CD4-positive, CD25-positive, alpha-beta regulatory T cell (primary cell): ENCODE measurements around the gene CACNA2D3. TPM values are rescaled to one million over a fixed set of nuclear protein-coding genes. Genes with fewer than 3 reads are reported as not detected.
A peak's percentile ranks its signal among the peaks of the same experiment; 100 is the strongest.

Experiments used
- ATAC-seq, 2 donors: fragments of 150-1000 bp; cut with Tn5 transposase; one replicate each; pipeline ENCODE4 v1.10.0; 2021; ENCODE audit warnings: low read depth in 2 of 2, moderate number of reproducible peaks in 2 of 2, moderate library complexity in 1 of 2
- DNase-seq, 3 donors: peaks; one replicate each; pipeline versions ENCODE4 v3.0.0 to v3.0.0-alpha.2; 2012 to 2022; ENCODE audit warnings: mixed read lengths in 1 of 3
- H3K27ac ChIP-seq: one replicate; pipeline ENCODE4 v1.7.0; 2013; ENCODE audit warnings: mild to moderate bottlenecking, low read length; ENCODE audit not compliant: insufficient read depth, poor library complexity, severe bottlenecking
- H3K27me3 ChIP-seq: one replicate; pipeline ENCODE4 v1.7.0; 2013; ENCODE audit warnings: low read length; ENCODE audit not compliant: control insufficient read depth, insufficient read depth
- H3K36me3 ChIP-seq: one replicate; pipeline ENCODE4 v1.7.0; 2013; ENCODE audit warnings: mild to moderate bottlenecking, low read length, moderate library complexity; ENCODE audit not compliant: control insufficient read depth, insufficient read depth
- H3K4me1 ChIP-seq: 2 replicates; pipeline ENCODE4 v1.7.0; 2013; ENCODE audit warnings: mild to moderate bottlenecking, low read length; ENCODE audit not compliant: insufficient read depth, control insufficient read depth, poor library complexity, severe bottlenecking
- H3K4me3 ChIP-seq: one replicate; pipeline ENCODE4 v1.7.0; 2013; ENCODE audit warnings: low read depth, mild to moderate bottlenecking, low read length, moderate library complexity
- H3K9me3 ChIP-seq, 2 experiments: 1 replicate in 1 of 2; 2 replicates in 1 of 2; pipeline ENCODE4 v1.7.0; 2013; ENCODE audit warnings: low read length in 2 of 2, mild to moderate bottlenecking in 1 of 2, moderate library complexity in 1 of 2; ENCODE audit not compliant: control insufficient read depth in 2 of 2
- H3K27ac Mint-ChIP-seq, 3 donors: one replicate each; pipeline ENCODE4 v1.8.0; 2020 to 2022; ENCODE audit warnings: mild to moderate bottlenecking in 3 of 3, mixed read lengths in 3 of 3, moderate library complexity in 2 of 3
- H3K27me3 Mint-ChIP-seq: one replicate; pipeline ENCODE4 v1.8.0; 2022; ENCODE audit warnings: mild to moderate bottlenecking, mixed read lengths
- H3K36me3 Mint-ChIP-seq: one replicate; pipeline ENCODE4 v1.8.0; 2020; ENCODE audit warnings: mixed read lengths
- H3K4me1 Mint-ChIP-seq, 4 donors: one replicate each; pipeline ENCODE4 v1.8.0; 2020 to 2022; ENCODE audit warnings: mixed read lengths in 4 of 4, mild to moderate bottlenecking in 1 of 4
- H3K4me3 Mint-ChIP-seq, 4 donors: one replicate each; pipeline ENCODE4 v1.8.0; 2020 to 2022; ENCODE audit warnings: mild to moderate bottlenecking in 4 of 4, mixed read lengths in 4 of 4, moderate library complexity in 3 of 4
- H3K9me3 Mint-ChIP-seq, 7 donors: one replicate each; pipeline ENCODE4 v1.8.0; 2020 to 2022; ENCODE audit warnings: mixed read lengths in 7 of 7, mild to moderate bottlenecking in 3 of 7, moderate library complexity in 2 of 7
- polyA plus RNA-seq, 4 donors: library from polyadenylated mRNA; unstranded; fragments of 300-500 nt; fragmentation: Illumina TruSeq; gene quantifications; one replicate each; pipeline ENCODE4 v1.2.3, GENCODE V29; 2021
- total RNA-seq: library from RNA; stranded (reverse); gene quantifications from one replicate; pipeline ENCODE4 v1.2.3, GENCODE V29; 2022

Gene CACNA2D3
- total and polyA plus RNA-seq, 5 donors from 2014 or later = not detected

- H3K4me3 Mint-ChIP-seq = no peak overlapping the region
- H3K4me1 Mint-ChIP-seq = no peaks in the 10 kb centered on the region
- H3K4me3 ChIP-seq = no peak overlapping the region
- no peaks in the 10 kb centered on the region for H3K4me1 ChIP-seq
- no peaks in the 10 kb centered on the region for H3K36me3 ChIP-seq
- H3K27me3 Mint-ChIP-seq = peaks cover 7% of the 10 kb centered on the region
- H3K9me3 Mint-ChIP-seq = peaks cover 0 to 2% (median 0%) of the 10 kb centered on the region in 7 donors
- H3K36me3 Mint-ChIP-seq = no peaks in the 10 kb centered on the region
- DNase-seq (no peak), ATAC-seq (no peak)
- H3K9me3 ChIP-seq = no peaks in the 10 kb centered on the region
- no peak overlapping the region for H3K27ac ChIP-seq
- peak overlapping the region in 1 of 3 donors; percentile 74 for H3K27ac Mint-ChIP-seq
- no peaks in the 10 kb centered on the region for H3K27me3 ChIP-seq
Observed at GRCh38 chr3:54844211-54844610, 721.9 kb downstream of the CACNA2D3 start.

GRCh38 chr3:54845011-54845410 lies 722.7 kb downstream of the CACNA2D3 start:
- H3K9me3 Mint-ChIP-seq = peaks cover 0 to 2% (median 0%) of the 10 kb centered on the region in 7 donors
- H3K4me3 ChIP-seq = no peak overlapping the region
- no peaks in the 10 kb centered on the region for H3K27me3 ChIP-seq
- no peaks in the 10 kb centered on the region for H3K36me3 ChIP-seq
- H3K27ac ChIP-seq = no peak overlapping the region
- no peaks in the 10 kb centered on the region for H3K4me1 ChIP-seq
- no peak overlapping the region for H3K4me3 Mint-ChIP-seq
- H3K27ac Mint-ChIP-seq = no peak overlapping the region
- DNase-seq = no peak
- no peaks in the 10 kb centered on the region for H3K4me1 Mint-ChIP-seq
- ATAC-seq = no peak
- H3K36me3 Mint-ChIP-seq = no peaks in the 10 kb centered on the region
- H3K27me3 Mint-ChIP-seq = peaks cover 9% of the 10 kb centered on the region
- H3K9me3 ChIP-seq = no peaks in the 10 kb centered on the region

GRCh38 chr3:54845551-54845950 lies 723.2 kb downstream of the CACNA2D3 start:
- ATAC-seq (no peak), DNase-seq (no peak)
- H3K27ac Mint-ChIP-seq = no peak overlapping the region
- H3K27me3 Mint-ChIP-seq = peaks cover 9% of the 10 kb centered on the region
- H3K36me3 Mint-ChIP-seq = no peaks in the 10 kb centered on the region
- Histone ChIP-seq H3K4me1 (no peaks in the 10 kb centered on the region), H3K4me3 (no peak overlapping the region), H3K27ac (no peak overlapping the region), H3K9me3 (no peaks in the 10 kb centered on the region), H3K36me3 (no peaks in the 10 kb centered on the region), H3K27me3 (no peaks in the 10 kb centered on the region)
- peaks cover 0 to 2% (median 0%) of the 10 kb centered on the region in 7 donors for H3K9me3 Mint-ChIP-seq
- no peak overlapping the region for H3K4me3 Mint-ChIP-seq
- H3K4me1 Mint-ChIP-seq = no peaks in the 10 kb centered on the region

DNA sequence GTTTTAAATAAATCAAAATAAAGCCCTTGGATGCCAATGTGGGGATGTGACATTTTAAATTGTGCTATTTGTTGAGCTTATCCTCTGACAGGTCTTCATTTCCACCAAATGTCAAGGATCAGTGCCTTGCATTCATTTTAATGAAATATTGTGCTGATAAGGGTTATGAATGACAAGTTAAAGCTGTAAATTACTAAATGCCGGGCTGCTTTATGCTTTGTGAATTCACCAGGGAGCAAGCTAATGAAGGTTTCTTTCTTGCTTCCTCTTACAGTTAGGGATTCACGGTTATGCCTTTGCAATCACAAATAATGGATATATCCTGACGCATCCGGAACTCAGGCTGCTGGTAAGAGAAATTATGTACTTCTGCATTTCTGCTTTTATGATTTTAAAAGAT lies 723.8 kb downstream of the CACNA2D3 start:
- no peaks in the 10 kb centered on the region for H3K4me1 Mint-ChIP-seq
- H3K9me3 Mint-ChIP-seq = peaks cover 0 to 2% (median 0%) of the 10 kb centered on the region in 7 donors
- no peaks in the 10 kb centered on the region for H3K27me3 ChIP-seq
- DNase-seq (no peak), ATAC-seq (no peak)
- peaks cover 9% of the 10 kb centered on the region for H3K27me3 Mint-ChIP-seq
- H3K27ac Mint-ChIP-seq = no peak overlapping the region
- no peak overlapping the region for H3K4me3 Mint-ChIP-seq
- no peak overlapping the region for H3K4me3 ChIP-seq
- H3K36me3 Mint-ChIP-seq = no peaks in the 10 kb centered on the region
- no peak overlapping the region for H3K27ac ChIP-seq
- no peaks in the 10 kb centered on the region for H3K36me3 ChIP-seq
- no peaks in the 10 kb centered on the region for H3K9me3 ChIP-seq
- no peaks in the 10 kb centered on the region for H3K4me1 ChIP-seq

DNA sequence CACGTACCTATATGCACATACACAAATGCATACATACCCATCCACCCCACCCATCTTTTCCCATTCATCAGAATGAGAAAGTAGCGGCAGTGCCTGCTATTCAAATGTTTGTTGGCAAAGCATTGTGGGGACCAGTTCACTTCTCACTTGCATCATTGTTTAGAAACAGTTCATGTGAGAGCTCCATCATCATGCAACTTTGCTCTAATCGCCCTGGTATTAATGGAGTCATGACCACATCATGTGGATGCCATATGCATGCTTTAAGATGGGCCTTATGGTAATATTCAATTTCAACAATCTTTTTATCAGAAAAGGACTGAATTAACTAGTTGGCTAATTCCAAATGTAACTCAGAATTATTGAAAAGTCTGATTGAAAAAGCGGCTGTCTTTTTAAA lies 725.0 kb downstream of the CACNA2D3 start:
- Mint-ChIP-seq H3K4me1 (no peaks in the 10 kb centered on the region), H3K9me3 (peaks cover 0 to 2% (median 0%) of the 10 kb centered on the region in 7 donors), H3K4me3 (no peak overlapping the region), H3K27me3 (peaks cover 9% of the 10 kb centered on the region), H3K27ac (no peak overlapping the region), H3K36me3 (no peaks in the 10 kb centered on the region)
- H3K36me3 ChIP-seq = no peaks in the 10 kb centered on the region
- H3K4me3 ChIP-seq = no peak overlapping the region
- no peak overlapping the region for H3K27ac ChIP-seq
- DNase-seq (no peak), ATAC-seq (no peak)
- no peaks in the 10 kb centered on the region for H3K4me1 ChIP-seq
- H3K9me3 ChIP-seq = no peaks in the 10 kb centered on the region
- no peaks in the 10 kb centered on the region for H3K27me3 ChIP-seq

DNA sequence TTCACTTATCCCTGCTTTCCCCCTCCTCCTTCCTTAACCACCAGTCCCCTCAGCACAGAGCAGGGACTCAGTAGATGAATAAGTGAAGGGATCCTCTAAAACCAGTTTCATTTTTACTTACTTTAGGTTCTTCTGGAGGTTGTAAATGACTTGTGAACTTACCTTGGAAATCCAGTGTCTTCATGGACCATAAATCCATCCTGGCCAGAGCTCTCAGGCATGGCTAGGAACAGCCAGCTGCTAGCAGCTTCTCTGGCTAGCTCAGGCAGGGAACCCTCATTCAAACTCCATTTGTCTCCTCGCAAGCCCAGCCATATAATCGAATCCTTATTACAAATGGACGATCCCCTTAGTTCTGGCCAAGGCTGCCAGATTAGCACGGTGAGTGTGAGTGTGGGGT lies 727.0 kb downstream of the CACNA2D3 start:
- Mint-ChIP-seq H3K4me3 (no peak overlapping the region), H3K4me1 (no peaks in the 10 kb centered on the region), H3K36me3 (no peaks in the 10 kb centered on the region), H3K27me3 (peaks cover 9% of the 10 kb centered on the region), H3K27ac (no peak overlapping the region), H3K9me3 (peaks cover 0 to 2% (median 0%) of the 10 kb centered on the region in 7 donors)
- Histone ChIP-seq H3K27me3 (no peaks in the 10 kb centered on the region), H3K9me3 (no peaks in the 10 kb centered on the region), H3K4me3 (no peak overlapping the region), H3K36me3 (no peaks in the 10 kb centered on the region), H3K27ac (no peak overlapping the region), H3K4me1 (no peaks in the 10 kb centered on the region)
- DNase-seq (no peak), ATAC-seq (no peak)

GRCh38 chr3:54850484-54851018 lies 728.2 kb downstream of the CACNA2D3 start:
- no peak overlapping the region for H3K27ac Mint-ChIP-seq
- H3K4me1 ChIP-seq = no peaks in the 10 kb centered on the region
- H3K36me3 Mint-ChIP-seq = no peaks in the 10 kb centered on the region
- ATAC-seq (no peak), DNase-seq (no peak)
- H3K4me3 Mint-ChIP-seq = no peak overlapping the region
- H3K4me3 ChIP-seq = no peak overlapping the region
- no peaks in the 10 kb centered on the region for H3K9me3 ChIP-seq
- H3K27ac ChIP-seq = no peak overlapping the region
- no peaks in the 10 kb centered on the region for H3K36me3 ChIP-seq
- no peaks in the 10 kb centered on the region for H3K27me3 ChIP-seq
- peaks cover 0 to 3% (median 0%) of the 10 kb centered on the region in 7 donors for H3K9me3 Mint-ChIP-seq
- H3K4me1 Mint-ChIP-seq = no peaks in the 10 kb centered on the region
- peaks cover 7% of the 10 kb centered on the region for H3K27me3 Mint-ChIP-seq

DNA sequence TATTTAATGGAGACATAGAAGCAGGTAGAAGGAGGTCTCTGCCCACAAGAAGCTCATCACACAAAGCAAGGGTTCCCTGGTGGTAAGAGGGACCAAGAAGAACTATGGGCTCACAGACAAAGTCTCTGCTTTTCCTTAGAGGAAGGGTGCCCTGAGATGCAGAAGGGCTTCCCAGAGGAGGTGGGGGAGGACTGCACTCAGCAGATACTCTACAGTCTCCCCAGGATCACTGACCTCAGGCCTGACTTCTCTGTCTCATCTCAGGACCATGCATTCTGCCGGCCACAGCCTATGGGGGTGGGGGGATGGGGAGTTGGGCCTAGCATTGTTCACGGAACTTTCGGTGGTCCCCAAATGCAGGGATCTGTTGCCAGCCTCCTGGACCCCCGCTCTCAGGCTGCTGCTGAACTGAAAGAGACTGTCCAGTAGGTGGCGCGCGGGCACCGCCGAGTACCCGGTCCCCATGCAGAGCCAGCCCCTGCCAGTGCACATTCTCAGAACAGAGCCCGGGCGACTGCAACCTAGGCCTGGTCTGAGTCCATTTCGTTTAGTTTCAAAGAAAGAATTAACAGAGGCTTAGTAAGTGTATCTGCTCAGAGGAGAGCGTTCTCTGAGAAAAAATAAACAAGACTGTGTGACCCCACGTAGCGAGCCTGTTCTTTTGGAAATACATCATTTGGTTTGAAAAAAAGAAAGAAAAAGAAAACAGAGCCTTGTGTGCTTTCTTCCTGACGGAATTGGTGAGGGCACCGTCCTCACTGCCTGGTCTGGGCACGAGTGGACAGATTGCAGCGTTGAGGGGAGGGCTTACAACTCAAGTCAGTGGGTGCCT lies 731.4 kb downstream of the CACNA2D3 start:
- H3K4me1 Mint-ChIP-seq = no peaks in the 10 kb centered on the region
- no peak overlapping the region for H3K4me3 Mint-ChIP-seq
- Histone ChIP-seq H3K4me1 (no peaks in the 10 kb centered on the region), H3K4me3 (no peak overlapping the region), H3K27ac (no peak overlapping the region), H3K36me3 (no peaks in the 10 kb centered on the region), H3K9me3 (no peaks in the 10 kb centered on the region), H3K27me3 (no peaks in the 10 kb centered on the region)
- H3K27me3 Mint-ChIP-seq = peaks cover 12% of the 10 kb centered on the region
- no peak overlapping the region for H3K27ac Mint-ChIP-seq
- no peaks in the 10 kb centered on the region for H3K36me3 Mint-ChIP-seq
- peaks cover 0 to 2% (median 0%) of the 10 kb centered on the region in 7 donors for H3K9me3 Mint-ChIP-seq
- DNase-seq = peak in 1 of 3 donors; percentile 16
- no peak for ATAC-seq
